Measurements from ENCODE around the gene PCSK7.

- TF ChIP-seq TOX (CRISPR knock-in tag; IDR thresholded peaks at IDR 0.05; ENCODE audit: borderline replicate concordance) (no peak), ZNF70 (CRISPR knock-in tag; IDR thresholded peaks at IDR 0.05) (no peak), ZFP3 (CRISPR knock-in tag; IDR thresholded peaks at IDR 0.05) (no peak), ZFP30 (CRISPR knock-in tag; IDR thresholded peaks at IDR 0.05) (no peak), BACH2 (CRISPR knock-in tag; IDR thresholded peaks at IDR 0.05; ENCODE audit: borderline replicate concordance) (no peak), PPARA (CRISPR knock-in tag; IDR thresholded peaks at IDR 0.05; ENCODE audit: borderline replicate concordance) (no peak)
These were observed 33.3 kb downstream of the PCSK7 start for GRCh38 chr11:117198613-117199012.

Data from SK-N-SH treated with all-trans-retinoic acid at 6 μM for 48 hours (cell line).